ENCODE results near the gene SERPINB7. TPM values are rescaled to one million over a fixed set of nuclear protein-coding genes. Genes with fewer than 3 reads are reported as not detected.

Gene SERPINB7
- 0.10 and 0.36 TPM in 2 replicates for total RNA-seq
- 0.77 and 1.9 TPM in 2 replicates for polyA plus RNA-seq

- no peak within 1 kb of the TSS for H3K4me2 ChIP-seq
- TF ChIP-seq, protein P1, sequence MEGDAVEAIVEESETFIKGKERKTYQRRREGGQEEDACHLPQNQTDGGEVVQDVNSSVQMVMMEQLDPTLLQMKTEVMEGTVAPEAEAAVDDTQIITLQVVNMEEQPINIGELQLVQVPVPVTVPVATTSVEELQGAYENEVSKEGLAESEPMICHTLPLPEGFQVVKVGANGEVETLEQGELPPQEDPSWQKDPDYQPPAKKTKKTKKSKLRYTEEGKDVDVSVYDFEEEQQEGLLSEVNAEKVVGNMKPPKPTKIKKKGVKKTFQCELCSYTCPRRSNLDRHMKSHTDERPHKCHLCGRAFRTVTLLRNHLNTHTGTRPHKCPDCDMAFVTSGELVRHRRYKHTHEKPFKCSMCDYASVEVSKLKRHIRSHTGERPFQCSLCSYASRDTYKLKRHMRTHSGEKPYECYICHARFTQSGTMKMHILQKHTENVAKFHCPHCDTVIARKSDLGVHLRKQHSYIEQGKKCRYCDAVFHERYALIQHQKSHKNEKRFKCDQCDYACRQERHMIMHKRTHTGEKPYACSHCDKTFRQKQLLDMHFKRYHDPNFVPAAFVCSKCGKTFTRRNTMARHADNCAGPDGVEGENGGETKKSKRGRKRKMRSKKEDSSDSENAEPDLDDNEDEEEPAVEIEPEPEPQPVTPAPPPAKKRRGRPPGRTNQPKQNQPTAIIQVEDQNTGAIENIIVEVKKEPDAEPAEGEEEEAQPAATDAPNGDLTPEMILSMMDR (IDR thresholded peaks at IDR 0.05; ENCODE audit: poor library complexity): no peak
- TF ChIP-seq EZH2 (IDR thresholded peaks at IDR 0.05; ENCODE audit: borderline replicate concordance): no peak
- no peak for TF ChIP-seq EZH2phosphoT487 (IDR thresholded peaks at IDR 0.05; ENCODE audit: low read depth, severe bottlenecking, unreplicated experiment)
- no peak within 1 kb of the TSS for H2AFZ ChIP-seq
Observed at GRCh38 chr18:63775166-63775730, at the start of gene SERPINB7. TSS of gene SERPINB7 (plus strand) at chr18:63775418. CDS start at chr18:63782373, 6,955 bp downstream.

DNA sequence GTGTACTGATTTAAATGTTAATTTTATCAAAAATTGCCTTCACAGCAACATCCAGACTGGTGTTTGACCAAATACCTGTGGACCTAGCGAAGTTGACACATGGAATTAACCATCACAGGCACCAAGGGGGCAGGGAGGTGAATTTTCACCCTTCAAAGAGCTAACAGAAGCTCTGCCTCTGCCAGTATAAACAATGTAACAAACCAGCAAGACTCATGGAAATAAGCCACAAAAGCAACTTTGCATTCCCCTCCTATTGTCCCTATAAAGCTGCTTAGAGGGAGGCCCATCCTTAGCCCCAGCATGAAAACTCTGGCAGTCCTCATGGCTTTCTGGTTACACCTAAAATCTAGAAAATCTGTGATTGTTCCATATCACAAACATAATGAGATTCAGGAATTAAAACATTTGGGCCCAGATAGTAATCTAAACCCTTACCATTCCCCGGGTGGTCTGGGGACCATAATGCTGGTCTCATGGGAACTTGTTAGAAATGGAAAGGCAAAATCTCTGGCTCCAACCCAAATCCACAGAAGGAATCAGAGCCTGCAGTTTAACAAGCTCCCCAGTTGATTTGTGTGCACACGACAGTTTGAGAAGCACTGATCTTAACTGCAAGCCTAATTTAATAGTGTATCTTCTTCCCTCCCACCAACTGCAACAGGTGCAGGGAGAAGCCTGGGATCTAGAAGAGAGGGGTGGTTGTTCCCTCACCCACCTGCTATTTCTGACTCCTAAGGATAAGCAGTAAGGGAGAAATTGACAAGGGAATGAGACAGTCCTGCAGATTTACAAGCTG, 49.3 kb upstream of the SERPINB7 start:
- no peaks in the 10 kb centered on the region for H3K4me1 ChIP-seq (ENCODE audit: insufficient read depth)
- 38% methylated on average over 3 of the region's 3 CpGs for WGBS (ENCODE audit: low lambda C conversion rate, missing lambda C conversion rate)

More at GRCh38 chr18:63775166-63775730, at the start of gene SERPINB7:
- DNase-seq (ENCODE audit: low spot score): peak; percentile 9
- H3K4me1 ChIP-seq (ENCODE audit: insufficient read depth): no peaks in the 10 kb centered on the region
- H4K20me1 ChIP-seq (ENCODE audit: insufficient read depth, poor library complexity, severe bottlenecking): no peaks in the 10 kb centered on the region
- H3K27me3 ChIP-seq: no peaks in the 10 kb centered on the region
- H3K4me3 ChIP-seq: no peak within 1 kb of the TSS
- H3K36me3 ChIP-seq (replicated peaks; ENCODE audit: insufficient read depth, low read depth): no peaks in the 10 kb centered on the region
- no peaks in the 10 kb centered on the region for H3K9me3 ChIP-seq (ENCODE audit: low read depth)
- H3K9me2 ChIP-seq (replicated peaks; ENCODE audit: insufficient read depth): no peaks in the 10 kb centered on the region
- no peaks in the 10 kb centered on the region for H3K79me2 ChIP-seq
- no peak within 1 kb of the TSS for H3K27ac ChIP-seq
- 64% methylated on average over 2 of the region's 2 CpGs for WGBS (ENCODE audit: low lambda C conversion rate, missing lambda C conversion rate)

DNA sequence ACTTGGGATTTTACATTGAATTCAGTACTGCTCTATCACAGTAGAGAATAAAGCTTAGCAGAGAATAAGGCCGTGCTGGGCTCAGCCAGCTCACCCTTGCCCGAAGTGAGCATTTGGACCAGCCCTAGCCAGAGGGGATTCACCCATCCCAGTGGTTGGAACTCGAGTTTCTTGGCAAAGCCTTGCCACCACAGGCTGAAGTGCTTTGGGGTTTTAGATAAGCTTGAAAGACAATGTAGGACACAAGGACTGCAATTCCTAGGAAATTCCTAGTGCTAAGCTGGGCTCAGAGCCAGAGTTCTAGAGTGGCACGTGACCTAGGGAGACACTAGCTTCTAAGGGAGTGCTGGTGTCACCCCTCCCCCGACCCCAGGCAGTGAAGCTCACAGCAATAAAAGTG, 44.4 kb upstream of the SERPINB7 start:
- no peak overlapping the region for H3K27ac ChIP-seq
- DNase-seq (ENCODE audit: low spot score): peak; percentile 64
- no peaks in the 10 kb centered on the region for H3K36me3 ChIP-seq (replicated peaks; ENCODE audit: insufficient read depth, low read depth)
- H2AFZ ChIP-seq: no peak overlapping the region
- no peak overlapping the region for H3K4me3 ChIP-seq
- H4K20me1 ChIP-seq (ENCODE audit: insufficient read depth, poor library complexity, severe bottlenecking): no peaks in the 10 kb centered on the region
- WGBS (ENCODE audit: low lambda C conversion rate, missing lambda C conversion rate): 76% methylated on average over 5 of the region's 5 CpGs
- H3K9me2 ChIP-seq (replicated peaks; ENCODE audit: insufficient read depth): no peaks in the 10 kb centered on the region
- TF ChIP-seq EZH2phosphoT487 (IDR thresholded peaks at IDR 0.05; ENCODE audit: low read depth, severe bottlenecking, unreplicated experiment) (no peak), EZH2 (IDR thresholded peaks at IDR 0.05; ENCODE audit: borderline replicate concordance) (no peak)
- TF ChIP-seq, protein P1 (IDR thresholded peaks at IDR 0.05; ENCODE audit: poor library complexity): no peak
- H3K9me3 ChIP-seq (ENCODE audit: low read depth): no peaks in the 10 kb centered on the region
- no peak overlapping the region for H3K4me2 ChIP-seq
- H3K4me1 ChIP-seq (ENCODE audit: insufficient read depth): no peaks in the 10 kb centered on the region
- H3K79me2 ChIP-seq: no peaks in the 10 kb centered on the region
- no peaks in the 10 kb centered on the region for H3K27me3 ChIP-seq

More for the DNA sequence above, 49.3 kb upstream of the SERPINB7 start:
- TF ChIP-seq, protein P1 (IDR thresholded peaks at IDR 0.05; ENCODE audit: poor library complexity): no peak
- TF ChIP-seq EZH2 (IDR thresholded peaks at IDR 0.05; ENCODE audit: borderline replicate concordance) (no peak), EZH2phosphoT487 (IDR thresholded peaks at IDR 0.05; ENCODE audit: low read depth, severe bottlenecking, unreplicated experiment) (no peak)
- DNase-seq (ENCODE audit: low spot score): no peak
- H3K4me2 ChIP-seq: no peak overlapping the region
- no peak overlapping the region for H3K27ac ChIP-seq
- H3K4me3 ChIP-seq: no peak overlapping the region
- H3K36me3 ChIP-seq (replicated peaks; ENCODE audit: insufficient read depth, low read depth): no peaks in the 10 kb centered on the region
- no peaks in the 10 kb centered on the region for H4K20me1 ChIP-seq (ENCODE audit: insufficient read depth, poor library complexity, severe bottlenecking)
- no peaks in the 10 kb centered on the region for H3K27me3 ChIP-seq
- no peaks in the 10 kb centered on the region for H3K9me2 ChIP-seq (replicated peaks; ENCODE audit: insufficient read depth)
- no peaks in the 10 kb centered on the region for H3K9me3 ChIP-seq (ENCODE audit: low read depth)
- no peak overlapping the region for H2AFZ ChIP-seq
- no peaks in the 10 kb centered on the region for H3K79me2 ChIP-seq
